ENCODE measurements around the gene TESMIN.

The TESMIN gene

GRCh38 chr11:68665436-68665835 is 85.9 kb downstream of the TESMIN start:
- no peak overlapping the region for H3K27ac ChIP-seq (ENCODE audit: low read length)
- no peak overlapping the region for H3K4me3 ChIP-seq (ENCODE audit: low read length)
- no peaks in the 10 kb centered on the region for H3K27me3 ChIP-seq (ENCODE audit: insufficient read depth, low read length)
- H3K9me3 ChIP-seq (ENCODE audit: insufficient read depth, low read depth, low read length), result 0 out of 2 replicates have a peak, but pooled peaks cover 3% of the 10 kb centered on the region
- H3K4me1 ChIP-seq (ENCODE audit: insufficient read depth, low read length), result no peaks in the 10 kb centered on the region
- no peaks in the 10 kb centered on the region for H3K36me3 ChIP-seq (ENCODE audit: insufficient read depth, low read depth, low read length)
- H3K9ac ChIP-seq (ENCODE audit: low read depth, low read length), result no peak overlapping the region

GRCh38 chr11:68664906-68665305 is 86.4 kb downstream of the TESMIN start:
- H3K4me3 ChIP-seq (ENCODE audit: low read length), result no peak overlapping the region
- 0 out of 2 replicates have a peak, but pooled peaks cover 3% of the 10 kb centered on the region for H3K9me3 ChIP-seq (ENCODE audit: insufficient read depth, low read depth, low read length)
- H3K36me3 ChIP-seq (ENCODE audit: insufficient read depth, low read depth, low read length), result no peaks in the 10 kb centered on the region
- no peaks in the 10 kb centered on the region for H3K4me1 ChIP-seq (ENCODE audit: insufficient read depth, low read length)
- H3K27me3 ChIP-seq (ENCODE audit: insufficient read depth, low read length), result no peaks in the 10 kb centered on the region
- H3K9ac ChIP-seq (ENCODE audit: low read depth, low read length), result no peak overlapping the region
- no peak overlapping the region for H3K27ac ChIP-seq (ENCODE audit: low read length)

- H3K27ac ChIP-seq (ENCODE audit: low read length), result no peak overlapping the region
- no peaks in the 10 kb centered on the region for H3K27me3 ChIP-seq (ENCODE audit: insufficient read depth, low read length)
- 0 out of 2 replicates have a peak, but pooled peaks cover 3% of the 10 kb centered on the region for H3K9me3 ChIP-seq (ENCODE audit: insufficient read depth, low read depth, low read length)
- no peaks in the 10 kb centered on the region for H3K4me1 ChIP-seq (ENCODE audit: insufficient read depth, low read length)
- no peak overlapping the region for H3K4me3 ChIP-seq (ENCODE audit: low read length)
- H3K36me3 ChIP-seq (ENCODE audit: insufficient read depth, low read depth, low read length), result no peaks in the 10 kb centered on the region
- H3K9ac ChIP-seq (ENCODE audit: low read depth, low read length), result no peak overlapping the region
Measured at GRCh38 chr11:68664141-68664540, 87.2 kb downstream of the TESMIN start.

GRCh38 chr11:68663482-68664010 is 87.8 kb downstream of the TESMIN start:
- H3K36me3 ChIP-seq (ENCODE audit: insufficient read depth, low read depth, low read length), result no peaks in the 10 kb centered on the region
- no peaks in the 10 kb centered on the region for H3K4me1 ChIP-seq (ENCODE audit: insufficient read depth, low read length)
- 0 out of 2 replicates have a peak, but pooled peaks cover 3% of the 10 kb centered on the region for H3K9me3 ChIP-seq (ENCODE audit: insufficient read depth, low read depth, low read length)
- no peak overlapping the region for H3K4me3 ChIP-seq (ENCODE audit: low read length)
- H3K9ac ChIP-seq (ENCODE audit: low read depth, low read length), result no peak overlapping the region
- H3K27me3 ChIP-seq (ENCODE audit: insufficient read depth, low read length), result no peaks in the 10 kb centered on the region
- H3K27ac ChIP-seq (ENCODE audit: low read length), result no peak overlapping the region

GRCh38 chr11:68661697-68662603 is 89.4 kb downstream of the TESMIN start:
- no peaks in the 10 kb centered on the region for H3K4me1 ChIP-seq (ENCODE audit: insufficient read depth, low read length)
- H3K9me3 ChIP-seq (ENCODE audit: insufficient read depth, low read depth, low read length), result 0 out of 2 replicates have a peak, but pooled peaks cover 3% of the 10 kb centered on the region
- H3K27ac ChIP-seq (ENCODE audit: low read length), result no peak overlapping the region
- no peak overlapping the region for H3K9ac ChIP-seq (ENCODE audit: low read depth, low read length)
- H3K4me3 ChIP-seq (ENCODE audit: low read length), result no peak overlapping the region
- no peaks in the 10 kb centered on the region for H3K27me3 ChIP-seq (ENCODE audit: insufficient read depth, low read length)
- H3K36me3 ChIP-seq (ENCODE audit: insufficient read depth, low read depth, low read length), result no peaks in the 10 kb centered on the region

GRCh38 chr11:68661014-68661413 is 90.3 kb downstream of the TESMIN start:
- H3K27ac ChIP-seq (ENCODE audit: low read length), result no peak overlapping the region
- H3K27me3 ChIP-seq (ENCODE audit: insufficient read depth, low read length), result no peaks in the 10 kb centered on the region
- H3K4me3 ChIP-seq (ENCODE audit: low read length), result no peak overlapping the region
- H3K4me1 ChIP-seq (ENCODE audit: insufficient read depth, low read length), result no peaks in the 10 kb centered on the region
- no peaks in the 10 kb centered on the region for H3K36me3 ChIP-seq (ENCODE audit: insufficient read depth, low read depth, low read length)
- H3K9ac ChIP-seq (ENCODE audit: low read depth, low read length), result no peak overlapping the region
- 0 out of 2 replicates have a peak, but pooled peaks cover 3% of the 10 kb centered on the region for H3K9me3 ChIP-seq (ENCODE audit: insufficient read depth, low read depth, low read length)

- H3K27me3 ChIP-seq (ENCODE audit: insufficient read depth, low read length), result no peaks in the 10 kb centered on the region
- no peak overlapping the region for H3K9ac ChIP-seq (ENCODE audit: low read depth, low read length)
- H3K9me3 ChIP-seq (ENCODE audit: insufficient read depth, low read depth, low read length), result 0 out of 2 replicates have a peak, but pooled peaks cover 6% of the 10 kb centered on the region
- H3K4me1 ChIP-seq (ENCODE audit: insufficient read depth, low read length), result no peaks in the 10 kb centered on the region
- no peak overlapping the region for H3K4me3 ChIP-seq (ENCODE audit: low read length)
- no peak overlapping the region for H3K27ac ChIP-seq (ENCODE audit: low read length)
- no peaks in the 10 kb centered on the region for H3K36me3 ChIP-seq (ENCODE audit: insufficient read depth, low read depth, low read length)
Measured at GRCh38 chr11:68660066-68660810, 91.1 kb downstream of the TESMIN start.

DNA sequence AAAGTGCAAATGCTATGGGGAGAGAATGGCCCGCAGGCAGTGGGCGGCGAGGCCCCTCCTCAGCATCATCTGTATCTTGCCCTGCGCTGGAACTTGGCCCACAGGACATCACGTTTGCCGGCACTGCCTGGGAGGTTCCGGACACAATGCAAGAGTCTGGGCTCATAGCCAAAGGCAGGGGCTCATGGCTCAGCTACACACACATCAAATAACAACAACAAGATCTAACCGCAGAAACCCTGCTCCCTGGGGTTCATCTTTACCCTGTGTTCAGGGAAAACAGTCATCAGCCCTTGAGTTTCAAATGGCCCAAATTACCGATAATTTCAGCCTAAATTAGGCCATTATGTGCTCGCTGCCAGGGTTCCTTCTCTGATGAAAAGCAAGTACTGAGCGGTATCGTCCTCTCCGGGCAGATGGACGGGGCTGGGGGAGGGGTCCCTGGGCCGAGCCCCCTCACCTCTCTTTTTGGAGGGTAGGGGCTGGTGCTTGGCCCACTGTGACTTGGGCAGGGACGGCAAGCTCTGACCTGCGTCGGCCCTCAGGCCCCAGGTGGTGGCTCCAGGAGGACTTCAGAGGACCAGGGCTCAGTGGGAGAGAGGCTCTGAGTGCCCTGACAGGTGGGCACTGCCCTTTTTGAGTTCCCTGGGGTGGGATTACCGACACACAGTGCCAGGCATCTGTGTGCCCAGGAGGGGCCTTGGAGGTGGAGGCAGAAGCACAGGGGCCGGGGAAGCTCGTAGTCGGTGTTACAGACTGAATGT is 92.0 kb downstream of the TESMIN start:
- H3K9ac ChIP-seq (ENCODE audit: low read depth, low read length), result no peak overlapping the region
- H3K27ac ChIP-seq (ENCODE audit: low read length), result no peak overlapping the region
- H3K4me3 ChIP-seq (ENCODE audit: low read length), result no peak overlapping the region
- no peaks in the 10 kb centered on the region for H3K36me3 ChIP-seq (ENCODE audit: insufficient read depth, low read depth, low read length)
- no peaks in the 10 kb centered on the region for H3K27me3 ChIP-seq (ENCODE audit: insufficient read depth, low read length)
- 0 out of 2 replicates have a peak, but pooled peaks cover 7% of the 10 kb centered on the region for H3K9me3 ChIP-seq (ENCODE audit: insufficient read depth, low read depth, low read length)
- no peaks in the 10 kb centered on the region for H3K4me1 ChIP-seq (ENCODE audit: insufficient read depth, low read length)

DNA sequence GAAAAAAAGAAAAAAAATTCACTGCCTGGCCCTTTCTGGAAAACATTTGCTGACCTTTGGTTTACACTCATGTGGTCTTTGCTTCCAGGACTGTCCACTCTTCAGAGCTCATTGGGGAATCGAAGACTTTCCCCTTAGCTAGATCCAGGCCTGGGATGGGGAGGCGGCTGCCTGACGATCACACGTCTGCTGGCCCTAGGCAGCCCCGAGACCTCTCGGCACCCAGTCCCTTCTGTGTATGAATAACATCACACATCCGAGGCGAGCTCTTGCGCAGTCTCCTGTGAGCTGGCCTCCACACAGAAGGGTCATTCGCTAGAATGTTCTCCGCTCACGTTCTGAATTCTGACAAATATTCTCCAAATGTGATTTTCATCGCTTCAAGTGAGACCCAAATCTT is 92.7 kb downstream of the TESMIN start:
- Histone ChIP-seq H3K27me3 (ENCODE audit: insufficient read depth, low read length) (no peaks in the 10 kb centered on the region), H3K4me1 (ENCODE audit: insufficient read depth, low read length) (no peaks in the 10 kb centered on the region), H3K4me3 (ENCODE audit: low read length) (no peak overlapping the region), H3K9ac (ENCODE audit: low read depth, low read length) (no peak overlapping the region), H3K36me3 (ENCODE audit: insufficient read depth, low read depth, low read length) (no peaks in the 10 kb centered on the region), H3K9me3 (ENCODE audit: insufficient read depth, low read depth, low read length) (0 out of 2 replicates have a peak, but pooled peaks cover 7% of the 10 kb centered on the region), H3K27ac (ENCODE audit: low read length) (no peak overlapping the region)

GRCh38 chr11:68658097-68658496 is 93.2 kb downstream of the TESMIN start:
- no peaks in the 10 kb centered on the region for H3K36me3 ChIP-seq (ENCODE audit: insufficient read depth, low read depth, low read length)
- H3K9ac ChIP-seq (ENCODE audit: low read depth, low read length), result no peak overlapping the region
- no peaks in the 10 kb centered on the region for H3K27me3 ChIP-seq (ENCODE audit: insufficient read depth, low read length)
- H3K4me3 ChIP-seq (ENCODE audit: low read length), result no peak overlapping the region
- H3K4me1 ChIP-seq (ENCODE audit: insufficient read depth, low read length), result no peaks in the 10 kb centered on the region
- 0 out of 2 replicates have a peak, but pooled peaks cover 7% of the 10 kb centered on the region for H3K9me3 ChIP-seq (ENCODE audit: insufficient read depth, low read depth, low read length)
- no peak overlapping the region for H3K27ac ChIP-seq (ENCODE audit: low read length)
